Adrenal gland (tissue), 5 donors: ENCODE data around the gene APOL2.

ENCODE experiments used
- POLR2A ChIP-seq, 2 donors: fragments of 450-650 bp; IDR thresholded peaks; one replicate each; pipeline ENCODE4 v1.6.1; 2017; ENCODE audit warnings: antibody characterized with exemption in 2 of 2, mild to moderate bottlenecking in 2 of 2, moderate library complexity in 1 of 2
- TF ChIP-seq, protein P1 (sequence below), 6 experiments: fragments of 450-650 bp in 4 of 6; fragments of 200-600 bp in 2 of 6; sonication (generic) in 1 of 6; IDR thresholded peaks; 1 replicate in 5 of 6; 2 replicates in 1 of 6; pipeline versions ENCODE4 v1.5.1 to v1.8.0; 2016 to 2021; ENCODE audit warnings: antibody characterized with exemption in 6 of 6, mild to moderate bottlenecking in 2 of 6, moderate library complexity in 1 of 6
- donor health status: DM: no; HTN: no; CAD: no.

DNA sequence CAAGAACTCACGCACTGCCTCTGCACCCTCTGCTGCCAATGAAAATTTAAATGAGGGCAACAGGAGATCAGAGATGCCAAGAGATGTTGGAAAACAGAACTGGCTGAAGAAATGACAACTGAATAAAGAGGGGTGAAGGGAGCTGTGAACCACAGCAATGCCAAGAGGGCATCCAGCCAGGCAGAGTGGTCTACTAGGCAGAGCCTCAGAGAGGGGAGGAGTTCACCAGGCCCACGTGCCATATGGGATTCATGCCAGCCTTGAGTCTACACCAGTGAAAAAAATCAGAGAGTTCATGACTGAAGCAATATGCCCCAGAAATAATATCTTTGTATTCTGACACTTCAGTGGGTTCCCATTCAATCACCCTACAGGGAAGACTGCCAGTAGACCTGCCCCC lies 4.4 kb downstream of the APOL2 start:
- TF ChIP-seq, protein P1, sequence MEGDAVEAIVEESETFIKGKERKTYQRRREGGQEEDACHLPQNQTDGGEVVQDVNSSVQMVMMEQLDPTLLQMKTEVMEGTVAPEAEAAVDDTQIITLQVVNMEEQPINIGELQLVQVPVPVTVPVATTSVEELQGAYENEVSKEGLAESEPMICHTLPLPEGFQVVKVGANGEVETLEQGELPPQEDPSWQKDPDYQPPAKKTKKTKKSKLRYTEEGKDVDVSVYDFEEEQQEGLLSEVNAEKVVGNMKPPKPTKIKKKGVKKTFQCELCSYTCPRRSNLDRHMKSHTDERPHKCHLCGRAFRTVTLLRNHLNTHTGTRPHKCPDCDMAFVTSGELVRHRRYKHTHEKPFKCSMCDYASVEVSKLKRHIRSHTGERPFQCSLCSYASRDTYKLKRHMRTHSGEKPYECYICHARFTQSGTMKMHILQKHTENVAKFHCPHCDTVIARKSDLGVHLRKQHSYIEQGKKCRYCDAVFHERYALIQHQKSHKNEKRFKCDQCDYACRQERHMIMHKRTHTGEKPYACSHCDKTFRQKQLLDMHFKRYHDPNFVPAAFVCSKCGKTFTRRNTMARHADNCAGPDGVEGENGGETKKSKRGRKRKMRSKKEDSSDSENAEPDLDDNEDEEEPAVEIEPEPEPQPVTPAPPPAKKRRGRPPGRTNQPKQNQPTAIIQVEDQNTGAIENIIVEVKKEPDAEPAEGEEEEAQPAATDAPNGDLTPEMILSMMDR (IDR thresholded peaks at IDR 0.05): no peak
- TF ChIP-seq POLR2A (IDR thresholded peaks at IDR 0.05): no peak
